HG02798 (cell line): ENCODE data around the gene GGT7.
A peak's percentile ranks its signal among the peaks of the same experiment; 100 is the strongest.
"Not testable (repeated sequence)": the region's sequence is repeated elsewhere in the genome, so short reads cannot be mapped to it uniquely, and the experiment has no call there.

ENCODE experiments used
- ATAC-seq: cut with Tn5 transposase; IDR thresholded peaks from one replicate; pipeline ENCODE4 v1.9.1; 2021; ENCODE audit warnings: mild to moderate bottlenecking; ENCODE audit not compliant: unreplicated experiment, poor library complexity

GGT7 gene

DNA sequence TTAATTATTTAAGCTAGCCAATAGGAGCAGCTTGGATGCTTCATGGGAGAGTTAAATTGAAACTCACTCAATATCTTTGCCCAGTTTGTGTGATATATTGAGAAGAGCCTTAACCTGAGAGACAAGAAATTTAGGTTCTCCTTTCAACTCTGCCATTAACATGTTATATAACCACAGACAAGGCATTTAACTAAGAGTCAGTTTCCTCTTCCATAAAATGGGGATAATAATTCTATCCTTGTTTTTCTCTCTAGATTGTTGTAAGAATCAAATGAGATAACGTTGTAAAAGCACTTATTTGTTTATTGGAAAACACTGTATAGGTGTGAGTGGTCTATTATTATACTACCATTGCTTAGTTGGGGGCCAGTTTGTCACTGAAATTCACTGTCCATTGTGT lies 11.6 kb upstream of the GGT7 start:
- ATAC-seq = no peak

- no peak for ATAC-seq
Observed at GRCh38 chr20:34883809-34884208, 11.2 kb upstream of the GGT7 start.

GRCh38 chr20:34883087-34883688 lies 10.5 kb upstream of the GGT7 start:
- no peak for ATAC-seq

DNA sequence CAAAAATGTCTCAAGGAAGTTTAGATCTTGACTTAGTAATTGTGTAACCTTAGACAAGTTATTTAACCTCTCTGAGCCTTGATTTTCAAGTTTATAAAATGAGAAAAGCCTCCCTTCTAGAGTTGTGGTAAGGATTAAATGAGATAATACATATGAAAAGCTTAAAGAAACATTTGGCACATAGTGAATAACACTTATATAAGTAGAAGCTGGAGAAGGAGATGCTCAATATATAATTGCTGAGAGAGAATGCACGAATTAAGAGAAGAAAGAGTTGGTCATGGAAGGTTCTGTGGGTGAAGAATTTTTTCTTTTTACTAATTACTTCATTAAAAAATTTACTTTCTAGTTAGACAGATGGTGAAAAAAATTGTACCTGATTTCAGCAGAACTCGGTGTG lies 9.0 kb upstream of the GGT7 start:
- no peak for ATAC-seq

GRCh38 chr20:34880971-34881370 lies 8.3 kb upstream of the GGT7 start:
- ATAC-seq = not testable (repeated sequence)

GRCh38 chr20:34880215-34880850 lies 7.7 kb upstream of the GGT7 start:
- ATAC-seq = no peak

GRCh38 chr20:34876406-34877282 lies 4.0 kb upstream of the GGT7 start, which contains the start of gene ACSS2:
Gene ACSS2 (plus strand): TSS chr20:34876612. CDS start chr20:34876646, 34 bp downstream.
- ATAC-seq = peak; percentile 26

DNA sequence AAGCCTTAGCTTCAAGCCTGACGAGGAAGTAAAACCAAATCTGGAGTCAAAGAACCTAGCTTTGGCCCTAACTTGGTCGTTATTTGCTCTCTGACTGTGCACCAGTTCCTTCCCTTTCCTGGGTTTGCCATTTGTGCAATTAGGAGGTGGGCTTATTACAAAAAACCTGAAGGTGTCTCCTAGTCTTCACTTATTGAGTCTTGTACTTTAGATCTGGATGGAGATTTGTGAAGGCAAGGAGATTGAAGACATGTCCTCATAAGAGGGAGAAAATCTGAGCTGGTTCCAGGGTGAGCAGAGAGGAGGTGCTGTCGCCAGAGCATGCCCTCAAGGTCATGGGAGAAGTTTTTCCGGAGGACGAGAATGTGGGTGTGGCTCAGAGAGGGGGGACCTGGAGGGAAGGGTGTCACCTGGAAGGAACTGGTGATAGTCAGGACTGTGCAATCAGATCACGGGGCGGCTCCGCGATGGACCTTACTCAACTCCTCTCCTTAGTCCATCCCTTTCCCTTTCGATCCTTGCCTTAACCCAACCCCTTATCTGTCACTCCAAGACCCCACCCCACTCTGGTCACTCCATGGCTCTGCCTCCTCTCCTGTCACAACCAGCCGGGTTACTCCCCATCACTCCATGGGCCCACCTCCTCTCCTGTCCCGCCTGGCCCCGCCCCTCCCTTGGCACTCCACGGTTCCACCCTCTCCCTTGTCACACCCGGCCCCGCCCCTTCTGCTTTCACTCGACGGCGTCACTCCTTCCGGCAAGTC lies 3.2 kb upstream of the GGT7 start:
- ATAC-seq = peak; percentile 72

- no peak for ATAC-seq
Observed at GRCh38 chr20:34874094-34874654, 1.5 kb upstream of the GGT7 start.

- ATAC-seq = no peak
Observed at GRCh38 chr20:34873583-34874093, 982 bp upstream of the GGT7 start.

GRCh38 chr20:34871966-34872621 lies 562 bp downstream of the GGT7 start:
- no peak for ATAC-seq

GRCh38 chr20:34871320-34871926 lies 1.2 kb downstream of the GGT7 start:
- no peak for ATAC-seq

- ATAC-seq = no peak
Observed at GRCh38 chr20:34864216-34864615, 8.4 kb downstream of the GGT7 start.

GRCh38 chr20:34863421-34863965 lies 9.2 kb downstream of the GGT7 start:
- no peak for ATAC-seq

DNA sequence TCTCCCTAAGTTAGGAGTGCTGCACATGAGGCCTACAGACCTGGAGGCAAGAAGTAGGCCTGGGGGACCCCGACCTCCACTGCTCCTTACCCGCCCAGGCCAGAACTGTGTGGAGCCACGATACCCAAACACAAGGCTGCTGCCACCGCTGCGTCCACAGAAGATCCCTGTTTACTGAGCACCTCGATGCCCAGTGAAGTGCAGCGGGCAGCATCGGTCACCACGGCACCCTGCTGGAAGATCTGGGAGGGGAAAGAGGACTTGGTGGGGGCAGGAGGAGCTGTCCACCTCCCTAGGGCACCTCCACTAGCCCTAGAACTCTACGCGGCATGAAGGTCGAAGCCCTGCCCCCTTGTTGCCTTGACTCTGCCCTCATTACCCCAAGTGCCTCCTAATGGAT lies 9.9 kb downstream of the GGT7 start:
- no peak for ATAC-seq

GRCh38 chr20:34861386-34862084 lies 11.1 kb downstream of the GGT7 start:
- no peak for ATAC-seq

GRCh38 chr20:34859826-34860545 lies 12.7 kb downstream of the GGT7 start:
- no peak for ATAC-seq

DNA sequence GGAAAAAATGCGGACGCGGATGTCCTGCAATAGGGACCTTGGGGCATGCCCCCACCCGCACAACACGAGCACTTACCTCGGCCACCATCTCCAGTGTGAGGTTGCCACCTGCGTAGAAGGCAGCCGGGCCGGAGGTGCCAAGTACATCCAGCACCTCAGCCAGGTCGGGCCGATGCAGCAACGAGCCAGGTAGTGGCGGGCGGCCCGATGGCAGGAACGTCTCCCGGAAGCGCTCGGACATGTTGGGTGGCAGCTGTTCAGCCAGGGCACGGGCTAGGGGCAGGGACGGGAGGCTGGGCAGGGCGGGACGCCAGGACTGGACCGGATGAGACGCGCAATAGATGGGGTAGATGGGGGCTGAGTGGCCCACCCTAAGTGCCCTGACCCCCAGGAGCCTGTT lies 13.3 kb downstream of the GGT7 start:
- no peak for ATAC-seq
